ENCODE data around the gene KLHL41.

The KLHL41 gene

DNA sequence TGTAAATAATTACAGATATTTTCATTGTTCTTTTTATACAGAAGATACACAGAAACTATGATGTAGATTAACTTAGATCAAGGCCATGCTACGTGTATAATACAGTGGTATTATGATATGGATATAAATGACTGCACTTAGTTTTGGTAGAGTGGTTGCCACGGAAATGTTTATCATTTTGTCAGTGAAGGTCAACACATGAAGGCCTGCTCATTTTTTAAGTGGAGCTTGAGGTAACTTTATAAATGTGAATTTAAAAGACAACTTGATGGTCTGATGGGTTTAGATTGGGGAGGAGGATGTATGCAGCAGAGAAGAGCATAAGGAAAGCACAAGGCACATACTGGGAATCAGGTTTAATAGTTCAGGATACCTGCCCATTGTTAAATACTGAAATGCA lies 44.6 kb upstream of the KLHL41 start:
- TF ChIP-seq POLR2AphosphoS5 (IDR thresholded peaks at IDR 0.05; ENCODE audit: low read depth, low read length) (no peak), SIN3A (IDR thresholded peaks at IDR 0.05; ENCODE audit: borderline replicate concordance, insufficient read depth, low read length) (no peak), FOXP2 (optimal IDR thresholded peaks at IDR 0.05; ENCODE audit: borderline replicate concordance, extremely low read depth, extremely low read length, insufficient read depth) (no peak), TAF1 (IDR thresholded peaks at IDR 0.05; ENCODE audit: borderline replicate concordance, insufficient read depth, low read length) (no peak)
- TF ChIP-seq, protein P1, sequence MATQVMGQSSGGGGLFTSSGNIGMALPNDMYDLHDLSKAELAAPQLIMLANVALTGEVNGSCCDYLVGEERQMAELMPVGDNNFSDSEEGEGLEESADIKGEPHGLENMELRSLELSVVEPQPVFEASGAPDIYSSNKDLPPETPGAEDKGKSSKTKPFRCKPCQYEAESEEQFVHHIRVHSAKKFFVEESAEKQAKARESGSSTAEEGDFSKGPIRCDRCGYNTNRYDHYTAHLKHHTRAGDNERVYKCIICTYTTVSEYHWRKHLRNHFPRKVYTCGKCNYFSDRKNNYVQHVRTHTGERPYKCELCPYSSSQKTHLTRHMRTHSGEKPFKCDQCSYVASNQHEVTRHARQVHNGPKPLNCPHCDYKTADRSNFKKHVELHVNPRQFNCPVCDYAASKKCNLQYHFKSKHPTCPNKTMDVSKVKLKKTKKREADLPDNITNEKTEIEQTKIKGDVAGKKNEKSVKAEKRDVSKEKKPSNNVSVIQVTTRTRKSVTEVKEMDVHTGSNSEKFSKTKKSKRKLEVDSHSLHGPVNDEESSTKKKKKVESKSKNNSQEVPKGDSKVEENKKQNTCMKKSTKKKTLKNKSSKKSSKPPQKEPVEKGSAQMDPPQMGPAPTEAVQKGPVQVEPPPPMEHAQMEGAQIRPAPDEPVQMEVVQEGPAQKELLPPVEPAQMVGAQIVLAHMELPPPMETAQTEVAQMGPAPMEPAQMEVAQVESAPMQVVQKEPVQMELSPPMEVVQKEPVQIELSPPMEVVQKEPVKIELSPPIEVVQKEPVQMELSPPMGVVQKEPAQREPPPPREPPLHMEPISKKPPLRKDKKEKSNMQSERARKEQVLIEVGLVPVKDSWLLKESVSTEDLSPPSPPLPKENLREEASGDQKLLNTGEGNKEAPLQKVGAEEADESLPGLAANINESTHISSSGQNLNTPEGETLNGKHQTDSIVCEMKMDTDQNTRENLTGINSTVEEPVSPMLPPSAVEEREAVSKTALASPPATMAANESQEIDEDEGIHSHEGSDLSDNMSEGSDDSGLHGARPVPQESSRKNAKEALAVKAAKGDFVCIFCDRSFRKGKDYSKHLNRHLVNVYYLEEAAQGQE (IDR thresholded peaks at IDR 0.05; ENCODE audit: insufficient read depth in 1 of 2, low read depth in 2 of 2, low read length in 2 of 2): no peak

DNA sequence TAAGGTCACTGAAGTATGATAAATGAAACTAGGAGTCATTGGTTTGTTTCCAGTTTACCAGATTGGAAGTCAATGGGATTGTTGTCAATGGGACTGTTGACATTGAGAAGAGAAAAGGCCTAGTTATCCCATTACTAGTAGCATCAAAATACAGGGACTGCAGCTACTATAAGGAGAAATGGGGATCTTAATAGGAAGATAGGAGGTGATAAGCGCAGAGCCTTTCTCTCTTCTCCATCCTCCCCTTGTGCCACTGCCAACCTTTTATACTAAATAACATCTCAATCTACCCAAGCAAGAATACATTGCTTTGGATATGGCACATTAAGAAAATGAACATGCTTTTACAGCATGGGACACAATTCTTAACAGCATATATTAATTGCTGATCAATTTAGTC lies 40.7 kb upstream of the KLHL41 start:
- TF ChIP-seq FOXP2 (optimal IDR thresholded peaks at IDR 0.05; ENCODE audit: borderline replicate concordance, extremely low read depth, extremely low read length, insufficient read depth) (no peak), TAF1 (IDR thresholded peaks at IDR 0.05; ENCODE audit: borderline replicate concordance, insufficient read depth, low read length) (no peak), SIN3A (IDR thresholded peaks at IDR 0.05; ENCODE audit: borderline replicate concordance, insufficient read depth, low read length) (no peak), POLR2AphosphoS5 (IDR thresholded peaks at IDR 0.05; ENCODE audit: low read depth, low read length) (no peak)
- TF ChIP-seq, protein P1 (IDR thresholded peaks at IDR 0.05; ENCODE audit: insufficient read depth in 1 of 2, low read depth in 2 of 2, low read length in 2 of 2): no peak

DNA sequence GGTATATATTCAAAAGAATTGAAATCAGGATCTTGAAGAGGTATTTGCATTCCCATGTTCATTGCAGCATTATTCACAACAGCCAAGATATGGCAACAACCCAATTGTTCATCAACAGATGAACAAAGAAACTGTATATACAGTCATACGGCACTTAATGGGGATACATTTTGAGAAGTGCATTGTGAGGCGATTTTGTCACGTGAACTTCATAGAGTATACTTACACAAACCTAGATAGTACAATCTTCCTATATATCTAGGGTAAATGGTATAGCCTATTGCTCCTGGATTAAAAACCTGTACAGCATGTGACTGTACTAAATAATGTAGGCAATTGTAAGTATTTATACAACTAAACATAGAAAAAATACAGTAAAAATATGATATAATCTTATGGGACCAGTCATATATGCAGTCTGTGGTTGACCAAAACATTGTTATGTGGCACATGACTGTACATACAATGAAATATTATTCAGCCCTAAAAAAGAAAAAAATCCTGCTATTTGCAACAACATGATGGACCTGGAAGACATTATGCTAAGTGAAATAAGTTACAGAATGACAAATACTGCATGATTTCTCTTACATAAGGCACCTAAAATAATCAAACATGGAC lies 39.4 kb upstream of the KLHL41 start:
- TF ChIP-seq FOXP2 (optimal IDR thresholded peaks at IDR 0.05; ENCODE audit: borderline replicate concordance, extremely low read depth, extremely low read length, insufficient read depth): no peak
- no peak for TF ChIP-seq TAF1 (IDR thresholded peaks at IDR 0.05; ENCODE audit: borderline replicate concordance, insufficient read depth, low read length)
- no peak for TF ChIP-seq POLR2AphosphoS5 (IDR thresholded peaks at IDR 0.05; ENCODE audit: low read depth, low read length)
- TF ChIP-seq, protein P1 (IDR thresholded peaks at IDR 0.05; ENCODE audit: insufficient read depth in 1 of 2, low read depth in 2 of 2, low read length in 2 of 2): no peak
- no peak for TF ChIP-seq SIN3A (IDR thresholded peaks at IDR 0.05; ENCODE audit: borderline replicate concordance, insufficient read depth, low read length)

DNA sequence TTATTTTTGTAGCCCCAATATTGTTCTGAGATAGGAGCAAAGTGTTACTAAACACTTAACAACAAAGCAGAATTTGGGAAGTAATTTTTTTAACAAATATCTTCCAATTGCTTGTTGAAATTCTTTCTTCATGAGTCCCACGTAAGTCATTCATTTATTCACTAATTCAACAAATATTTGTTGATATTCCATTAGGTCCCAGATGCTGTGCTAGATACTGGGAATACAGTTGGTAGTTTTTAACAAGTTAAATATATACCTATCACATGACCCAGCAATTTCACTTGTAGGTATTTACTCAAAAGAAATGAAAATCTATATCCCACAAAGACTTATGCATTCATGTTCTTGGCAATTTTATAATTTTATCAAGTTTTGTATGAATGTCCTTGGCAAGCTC lies 37.3 kb upstream of the KLHL41 start:
- no peak for TF ChIP-seq POLR2AphosphoS5 (IDR thresholded peaks at IDR 0.05; ENCODE audit: low read depth, low read length)
- no peak for TF ChIP-seq FOXP2 (optimal IDR thresholded peaks at IDR 0.05; ENCODE audit: borderline replicate concordance, extremely low read depth, extremely low read length, insufficient read depth)
- TF ChIP-seq SIN3A (IDR thresholded peaks at IDR 0.05; ENCODE audit: borderline replicate concordance, insufficient read depth, low read length): no peak
- no peak for TF ChIP-seq TAF1 (IDR thresholded peaks at IDR 0.05; ENCODE audit: borderline replicate concordance, insufficient read depth, low read length)

DNA sequence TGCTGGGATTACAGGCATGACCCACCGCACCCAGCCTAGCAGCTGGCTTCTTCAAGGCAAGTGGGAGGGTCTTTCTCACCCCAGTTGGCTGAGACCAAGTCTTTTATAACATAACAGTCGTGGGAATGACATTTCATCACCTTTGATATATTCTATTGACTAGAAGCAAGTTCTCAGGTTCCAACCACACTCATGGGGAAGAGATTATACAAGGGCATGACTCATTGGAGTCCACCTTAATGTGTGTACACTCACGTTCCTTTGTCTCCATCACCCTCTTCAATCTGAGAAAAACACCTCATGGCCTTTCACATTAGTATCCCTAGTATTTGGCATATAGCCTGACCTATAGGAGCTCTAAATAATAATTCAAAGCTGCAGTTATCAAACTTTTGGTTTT lies 33.0 kb upstream of the KLHL41 start:
- no peak for TF ChIP-seq FOXP2 (optimal IDR thresholded peaks at IDR 0.05; ENCODE audit: borderline replicate concordance, extremely low read depth, extremely low read length, insufficient read depth)
- TF ChIP-seq, protein P1 (IDR thresholded peaks at IDR 0.05; ENCODE audit: insufficient read depth in 1 of 2, low read depth in 2 of 2, low read length in 2 of 2): no peak
- TF ChIP-seq TAF1 (IDR thresholded peaks at IDR 0.05; ENCODE audit: borderline replicate concordance, insufficient read depth, low read length): no peak
- no peak for TF ChIP-seq SIN3A (IDR thresholded peaks at IDR 0.05; ENCODE audit: borderline replicate concordance, insufficient read depth, low read length)

All from PFSK-1 (cell line).